ENCODE measurements around the gene HSF4.
A peak's percentile ranks its signal among the peaks of the same experiment; 100 is the strongest.

The HSF4 gene

GRCh38 chr16:67142342-67142741, 22.2 kb upstream of the HSF4 start:
- no peak overlapping the region for H3K27ac ChIP-seq (ENCODE audit: low read length)
- peaks cover 91% of the 10 kb centered on the region for H3K36me3 ChIP-seq (ENCODE audit: insufficient read depth, low read depth, low read length)
- H3K4me3 ChIP-seq (ENCODE audit: low read length) = no peak overlapping the region
- no peaks in the 10 kb centered on the region for H3K27me3 ChIP-seq (ENCODE audit: insufficient read depth, low read length)
- H3K9me3 ChIP-seq (ENCODE audit: insufficient read depth, low read depth, low read length) = no peaks in the 10 kb centered on the region
- H3K4me1 ChIP-seq (ENCODE audit: insufficient read depth, low read length) = no peaks in the 10 kb centered on the region
- no peak overlapping the region for H3K9ac ChIP-seq (ENCODE audit: low read depth, low read length)

DNA sequence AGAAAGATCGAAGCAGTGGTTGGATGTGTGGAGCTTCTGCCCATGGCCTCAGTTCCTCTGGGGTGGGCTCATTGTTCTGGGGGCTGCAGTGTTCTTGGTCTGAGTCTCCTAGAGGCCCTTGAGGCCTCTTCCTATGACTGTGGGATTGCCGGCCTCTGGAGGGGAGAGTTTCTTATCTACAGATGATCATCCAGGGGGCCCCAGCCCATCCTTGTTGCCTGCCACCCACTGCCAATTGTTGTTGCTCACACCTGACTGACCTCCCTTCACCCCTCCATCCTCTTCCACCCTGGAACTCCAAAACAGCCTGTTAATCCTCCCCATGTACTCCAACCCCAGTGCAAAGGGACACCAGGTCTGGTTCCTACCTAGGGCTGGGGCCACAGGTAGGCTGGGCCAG, 19.6 kb upstream of the HSF4 start:
- Histone ChIP-seq H3K27ac (ENCODE audit: low read length) (no peak overlapping the region), H3K36me3 (ENCODE audit: insufficient read depth, low read depth, low read length) (peaks cover 84% of the 10 kb centered on the region), H3K9ac (ENCODE audit: low read depth, low read length) (no peak overlapping the region), H3K9me3 (ENCODE audit: insufficient read depth, low read depth, low read length) (no peaks in the 10 kb centered on the region), H3K27me3 (ENCODE audit: insufficient read depth, low read length) (peaks cover 13% of the 10 kb centered on the region), H3K4me3 (ENCODE audit: low read length) (no peak overlapping the region), H3K4me1 (ENCODE audit: insufficient read depth, low read length) (no peaks in the 10 kb centered on the region)

GRCh38 chr16:67145746-67146145, 18.8 kb upstream of the HSF4 start:
- Histone ChIP-seq H3K9me3 (ENCODE audit: insufficient read depth, low read depth, low read length) (no peaks in the 10 kb centered on the region), H3K4me3 (ENCODE audit: low read length) (no peak overlapping the region), H3K27me3 (ENCODE audit: insufficient read depth, low read length) (peaks cover 21% of the 10 kb centered on the region), H3K9ac (ENCODE audit: low read depth, low read length) (no peak overlapping the region), H3K4me1 (ENCODE audit: insufficient read depth, low read length) (no peaks in the 10 kb centered on the region), H3K36me3 (ENCODE audit: insufficient read depth, low read depth, low read length) (peaks cover 76% of the 10 kb centered on the region), H3K27ac (ENCODE audit: low read length) (no peak overlapping the region)

GRCh38 chr16:67146523-67147357, 17.8 kb upstream of the HSF4 start:
- Histone ChIP-seq H3K36me3 (ENCODE audit: insufficient read depth, low read depth, low read length) (peaks cover 66% of the 10 kb centered on the region), H3K27ac (ENCODE audit: low read length) (no peak overlapping the region)

DNA sequence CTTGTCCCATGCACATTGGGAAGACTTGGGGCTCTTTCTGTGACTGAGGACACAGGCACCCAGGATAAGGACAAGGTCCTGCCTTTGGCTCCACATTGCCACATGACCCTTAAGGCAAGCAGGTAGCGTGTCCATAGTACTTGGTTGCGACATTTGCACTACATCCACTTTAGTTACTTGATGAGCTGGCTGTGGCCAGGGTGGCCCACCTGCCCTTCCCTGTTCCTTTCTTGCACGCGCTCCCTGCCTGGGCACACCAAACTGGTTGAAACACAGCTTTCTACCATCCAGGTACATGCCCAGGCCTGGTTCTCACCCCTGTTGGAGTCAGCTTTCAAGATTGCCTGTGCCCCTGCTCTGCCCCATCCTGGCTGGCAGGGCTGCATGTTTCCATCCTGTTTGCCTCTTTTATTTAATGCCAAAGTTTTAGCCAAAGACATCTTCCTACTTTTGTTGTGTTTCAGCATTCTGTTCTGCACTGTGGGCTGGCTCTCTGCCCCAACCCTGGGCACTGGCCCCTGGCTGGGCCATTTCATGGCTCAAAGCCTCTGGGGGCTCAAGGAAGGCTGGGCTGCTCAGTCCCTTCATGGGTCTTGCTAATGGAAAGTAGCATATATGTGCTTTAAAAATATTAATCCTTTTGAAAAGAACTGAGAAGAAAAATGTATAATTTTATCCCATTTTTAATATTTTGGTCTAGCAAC, 17.0 kb upstream of the HSF4 start:
- H3K27ac ChIP-seq (ENCODE audit: low read length) = no peak overlapping the region
- peaks cover 4% of the 10 kb centered on the region; the same call in 1 of the 2 replicates for H3K4me1 ChIP-seq (ENCODE audit: insufficient read depth, low read length)
- no peak overlapping the region for H3K9ac ChIP-seq (ENCODE audit: low read depth, low read length)
- H3K4me3 ChIP-seq (ENCODE audit: low read length) = no peak overlapping the region
- H3K9me3 ChIP-seq (ENCODE audit: insufficient read depth, low read depth, low read length) = no peaks in the 10 kb centered on the region
- peaks cover 39% of the 10 kb centered on the region for H3K27me3 ChIP-seq (ENCODE audit: insufficient read depth, low read length)
- peaks cover 59% of the 10 kb centered on the region for H3K36me3 ChIP-seq (ENCODE audit: insufficient read depth, low read depth, low read length)

More at GRCh38 chr16:67146523-67147357, 17.8 kb upstream of the HSF4 start:
- H3K4me3 ChIP-seq (ENCODE audit: low read length) = no peak overlapping the region
- H3K27me3 ChIP-seq (ENCODE audit: insufficient read depth, low read length) = peaks cover 31% of the 10 kb centered on the region
- no peak overlapping the region for H3K9ac ChIP-seq (ENCODE audit: low read depth, low read length)
- H3K9me3 ChIP-seq (ENCODE audit: insufficient read depth, low read depth, low read length) = no peaks in the 10 kb centered on the region
- H3K4me1 ChIP-seq (ENCODE audit: insufficient read depth, low read length) = peaks cover 4% of the 10 kb centered on the region; the same call in 1 of the 2 replicates

DNA sequence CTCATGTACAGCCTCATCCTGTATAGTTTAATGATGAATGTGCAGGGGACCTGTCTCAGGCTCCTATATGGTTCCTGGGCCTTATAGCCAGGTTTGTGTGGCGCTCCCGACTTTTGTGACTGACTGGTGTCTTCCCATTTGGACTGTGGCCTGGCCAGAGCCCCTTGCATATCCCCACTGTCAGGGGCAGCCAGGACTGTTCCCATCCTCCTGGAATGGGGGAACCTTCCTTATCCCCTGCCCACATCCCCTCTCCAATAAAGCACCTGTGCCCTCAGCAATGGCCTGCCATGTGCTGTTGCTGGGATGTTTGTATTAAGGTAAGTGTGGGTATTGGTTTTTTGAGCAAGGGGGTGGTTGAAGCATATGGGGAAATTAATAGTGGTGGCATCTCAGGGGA, 16.3 kb upstream of the HSF4 start:
- H3K9ac ChIP-seq (ENCODE audit: low read depth, low read length) = no peak overlapping the region
- peaks cover 4% of the 10 kb centered on the region; the same call in 1 of the 2 replicates for H3K4me1 ChIP-seq (ENCODE audit: insufficient read depth, low read length)
- H3K36me3 ChIP-seq (ENCODE audit: insufficient read depth, low read depth, low read length) = peaks cover 53% of the 10 kb centered on the region
- peaks cover 45% of the 10 kb centered on the region for H3K27me3 ChIP-seq (ENCODE audit: insufficient read depth, low read length)
- H3K4me3 ChIP-seq (ENCODE audit: low read length) = no peak overlapping the region
- no peak overlapping the region for H3K27ac ChIP-seq (ENCODE audit: low read length)
- no peaks in the 10 kb centered on the region for H3K9me3 ChIP-seq (ENCODE audit: insufficient read depth, low read depth, low read length)

DNA sequence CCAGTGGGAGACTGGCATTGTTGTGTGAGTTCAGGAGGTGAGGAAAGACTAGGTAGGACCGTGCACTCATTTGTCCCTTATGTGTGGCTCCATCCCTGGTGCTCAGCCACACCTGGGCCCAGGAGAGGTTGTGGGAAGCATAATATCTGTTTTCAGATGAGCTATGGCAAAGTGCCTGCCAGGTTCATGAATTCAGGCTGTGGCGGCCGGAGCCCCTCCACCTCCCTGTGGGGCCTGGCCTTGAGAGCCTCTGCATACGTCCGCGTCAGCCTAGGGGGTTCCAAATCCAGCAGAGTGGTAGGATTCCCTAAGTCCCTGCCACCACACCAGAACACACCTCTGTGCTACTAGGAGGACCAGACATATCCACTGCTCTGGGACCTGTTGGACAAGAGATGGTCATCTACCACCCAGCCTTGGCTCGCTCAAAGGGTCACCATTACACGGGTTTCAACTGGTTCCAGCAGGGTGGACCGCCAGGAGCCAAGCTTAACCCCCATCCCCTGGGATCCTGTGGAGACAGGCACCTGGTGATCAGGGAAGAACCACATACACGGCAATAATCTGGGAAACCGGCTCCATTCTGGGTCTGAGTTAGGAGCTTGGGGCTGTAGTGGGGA, 15.8 kb upstream of the HSF4 start:
- no peaks in the 10 kb centered on the region for H3K9me3 ChIP-seq (ENCODE audit: insufficient read depth, low read depth, low read length)
- no peak overlapping the region for H3K27ac ChIP-seq (ENCODE audit: low read length)
- peaks cover 49% of the 10 kb centered on the region for H3K36me3 ChIP-seq (ENCODE audit: insufficient read depth, low read depth, low read length)
- no peak overlapping the region for H3K9ac ChIP-seq (ENCODE audit: low read depth, low read length)
- H3K4me1 ChIP-seq (ENCODE audit: insufficient read depth, low read length) = peaks cover 4% of the 10 kb centered on the region; the same call in 1 of the 2 replicates
- no peak overlapping the region for H3K4me3 ChIP-seq (ENCODE audit: low read length)
- H3K27me3 ChIP-seq (ENCODE audit: insufficient read depth, low read length) = peaks cover 51% of the 10 kb centered on the region

DNA sequence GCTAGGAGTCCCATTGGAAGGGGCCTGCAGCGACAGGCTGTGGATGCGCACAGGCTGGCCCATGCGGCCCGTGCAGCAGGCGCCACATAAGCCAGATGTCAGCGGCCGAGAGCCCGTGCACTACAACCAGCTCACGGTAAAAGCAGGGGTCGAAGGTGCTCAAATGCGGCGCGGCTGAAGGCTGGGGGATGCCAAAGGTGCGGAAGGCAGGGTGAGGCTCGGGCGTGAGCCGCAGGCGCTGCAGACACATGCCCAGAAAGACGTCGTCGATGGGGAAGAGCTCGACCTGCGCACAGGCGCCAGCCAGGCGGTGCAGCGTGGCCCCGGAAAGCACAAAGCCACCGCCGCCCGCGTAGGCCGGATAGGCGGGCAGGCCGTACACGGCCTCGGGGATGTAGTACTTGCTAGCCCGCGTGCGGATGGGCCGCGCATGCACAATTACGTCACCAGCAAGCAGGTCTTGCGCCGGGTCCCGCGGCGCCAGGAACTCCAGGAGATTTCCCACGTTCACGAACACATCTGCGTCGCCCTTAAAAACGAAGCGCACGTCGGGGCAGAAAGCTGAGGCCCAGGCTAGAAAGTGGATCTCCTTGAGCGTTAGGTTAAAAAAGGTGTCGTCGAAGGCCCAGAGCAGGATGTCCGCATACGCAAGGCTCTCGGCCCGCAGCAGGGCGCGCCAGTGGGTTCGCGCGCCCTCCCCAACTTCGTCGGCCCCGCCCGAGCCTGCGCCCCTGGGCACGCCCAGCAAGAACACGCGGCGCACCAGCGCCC, 15.1 kb upstream of the HSF4 start:
- Histone ChIP-seq H3K36me3 (ENCODE audit: insufficient read depth, low read depth, low read length) (peaks cover 42% of the 10 kb centered on the region), H3K4me1 (ENCODE audit: insufficient read depth, low read length) (peaks cover 4% of the 10 kb centered on the region; the same call in 1 of the 2 replicates), H3K4me3 (ENCODE audit: low read length) (peak overlapping the region; percentile 79; the same call in 1 of the 2 replicates), H3K9me3 (ENCODE audit: insufficient read depth, low read depth, low read length) (no peaks in the 10 kb centered on the region), H3K27ac (ENCODE audit: low read length) (no peak overlapping the region), H3K27me3 (ENCODE audit: insufficient read depth, low read length) (peaks cover 58% of the 10 kb centered on the region), H3K9ac (ENCODE audit: low read depth, low read length) (no peak overlapping the region)

GRCh38 chr16:67150047-67150832, 14.3 kb upstream of the HSF4 start:
- H3K27me3 ChIP-seq (ENCODE audit: insufficient read depth, low read length) = peaks cover 66% of the 10 kb centered on the region
- H3K9ac ChIP-seq (ENCODE audit: low read depth, low read length) = peak overlapping the region; percentile 65; the same call in 1 of the 2 replicates
- peaks cover 35% of the 10 kb centered on the region for H3K36me3 ChIP-seq (ENCODE audit: insufficient read depth, low read depth, low read length)
- no peaks in the 10 kb centered on the region for H3K9me3 ChIP-seq (ENCODE audit: insufficient read depth, low read depth, low read length)
- peak overlapping the region; percentile 79 for H3K4me3 ChIP-seq (ENCODE audit: low read length)
- H3K27ac ChIP-seq (ENCODE audit: low read length) = no peak overlapping the region
- peaks cover 4% of the 10 kb centered on the region; the same call in 1 of the 2 replicates for H3K4me1 ChIP-seq (ENCODE audit: insufficient read depth, low read length)

- H3K9me3 ChIP-seq (ENCODE audit: insufficient read depth, low read depth, low read length) = no peaks in the 10 kb centered on the region
- no peak within 1 kb of the TSS for H3K27ac ChIP-seq (ENCODE audit: low read length)
- peak within 1 kb of the TSS; percentile 79 for H3K4me3 ChIP-seq (ENCODE audit: low read length)
- H3K27me3 ChIP-seq (ENCODE audit: insufficient read depth, low read length) = peaks cover 72% of the 10 kb centered on the region
- peaks cover 4% of the 10 kb centered on the region; the same call in 1 of the 2 replicates for H3K4me1 ChIP-seq (ENCODE audit: insufficient read depth, low read length)
- H3K36me3 ChIP-seq (ENCODE audit: insufficient read depth, low read depth, low read length) = peaks cover 28% of the 10 kb centered on the region
- peak within 1 kb of the TSS; percentile 65; the same call in 1 of the 2 replicates for H3K9ac ChIP-seq (ENCODE audit: low read depth, low read length)
Observed at GRCh38 chr16:67150833-67151396, 13.6 kb upstream of the HSF4 start, which contains the start of gene B3GNT9. B3GNT9 (minus strand) TSS chr16:67150998; CDS start chr16:67150485, 513 bp downstream.

Measured in iPS-20b (cell line).